ENCODE results near the gene AHRR.

DNA sequence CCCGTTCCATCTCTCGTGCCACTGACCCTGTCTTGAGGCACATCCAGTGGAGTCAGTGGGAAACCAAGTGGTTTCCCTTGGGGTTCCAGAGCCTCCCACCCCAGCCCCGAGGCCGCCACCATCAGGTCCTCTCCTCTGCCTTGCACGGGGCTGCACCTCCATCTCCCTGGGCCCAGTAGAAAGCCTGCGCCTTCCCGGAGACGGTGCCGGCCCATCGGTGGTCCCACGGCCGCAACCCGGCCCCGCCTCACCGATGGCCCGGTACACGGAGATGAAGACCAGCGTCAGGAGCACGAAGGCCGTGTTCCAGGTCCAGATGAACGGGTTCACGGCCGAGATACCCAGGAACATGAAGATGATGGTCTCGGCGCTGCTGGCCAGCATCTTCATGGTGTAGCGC lies 161.5 kb downstream of the AHRR start:
- TF ChIP-seq POLR2A (IDR thresholded peaks at IDR 0.05) (no peak), POLR2AphosphoS5 (IDR thresholded peaks at IDR 0.05) (no peak), CTCF (IDR thresholded peaks at IDR 0.05) (no peak)

Data from sigmoid colon (tissue), 4 donors.